ENCODE data around the gene MSL1.

GRCh38 chr17:40177275-40177874 lies 55.6 kb downstream of the MSL1 start, which contains the start of gene RAPGEFL1:
- no peak for TF ChIP-seq CTCF (IDR thresholded peaks at IDR 0.05)
- TF ChIP-seq POLR2A (IDR thresholded peaks at IDR 0.05) = no peak
